ENCODE measurements around the gene EEF2K.
"Not testable (repeated sequence)": the region's sequence is repeated elsewhere in the genome, so short reads cannot be mapped to it uniquely, and the experiment has no call there.

The EEF2K gene

DNA sequence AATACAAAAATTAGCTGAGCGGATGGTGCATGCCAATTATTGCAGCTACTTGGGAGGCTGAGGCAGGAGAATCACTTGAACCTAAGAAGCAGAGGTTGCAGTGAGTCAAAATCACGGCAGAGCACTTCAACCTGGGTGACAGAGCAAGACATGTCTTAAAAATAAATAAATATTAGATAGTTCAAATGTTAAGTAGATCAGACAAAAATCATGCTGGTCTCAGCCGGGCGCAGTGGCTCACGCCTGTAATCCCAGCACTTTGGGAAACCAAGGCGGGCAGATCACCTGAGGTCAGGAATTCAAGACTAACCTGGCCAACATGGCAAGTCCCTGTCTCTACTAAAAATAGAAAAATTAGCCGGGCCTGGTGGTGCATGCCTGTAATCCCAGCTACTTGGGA is 95.3 kb downstream of the EEF2K start:
- POLR2A ChIA-PET = not testable (repeated sequence)
- CTCF ChIA-PET = interaction anchor here (1.2 to 1.9 kb wide), 7 partner anchors 7 to 300 kb away, joined by 3 to 5 read pairs (median 4); no protein-coding TSS in a partner anchor

DNA sequence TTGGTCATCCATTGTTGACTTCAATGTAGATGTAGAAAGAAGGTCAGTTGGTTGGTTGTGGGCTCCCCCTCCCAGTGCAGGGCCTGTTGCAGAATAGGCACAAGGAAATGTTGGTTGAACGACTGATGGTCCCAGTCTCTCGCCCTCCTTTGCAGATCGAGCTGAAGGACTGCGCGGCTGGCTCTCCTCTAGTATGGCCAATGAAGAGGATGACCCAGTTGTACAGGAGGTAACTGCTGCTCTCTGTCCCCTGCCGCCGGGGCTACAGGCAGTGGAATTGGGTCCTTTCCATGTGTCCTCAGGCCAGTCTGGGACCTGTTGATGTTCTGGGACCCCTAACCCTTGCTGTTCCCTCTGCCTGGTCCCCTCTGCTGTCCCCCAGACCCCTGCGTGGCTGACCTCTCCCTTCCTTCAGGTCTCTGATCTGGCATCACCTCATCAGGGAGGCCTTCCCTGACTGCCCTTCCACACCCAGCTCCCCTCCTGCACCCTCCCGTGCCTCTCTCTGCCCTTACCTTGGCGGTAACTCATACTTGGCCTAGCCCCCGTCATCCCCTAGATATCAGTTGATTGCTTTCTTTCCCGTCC is 96.8 kb downstream of the EEF2K start:
- ChIA-PET CTCF (no interaction called here), POLR2A (no interaction called here)
- DNase-seq = no peak
- peaks cover 0 to 17% (median 7%) of the 10 kb centered on the region in 4 experiments for H3K4me1 ChIP-seq (ENCODE audit: control extremely low read depth in 1 of 4, control insufficient read depth in 4 of 4, insufficient read depth in 4 of 4, low read length in 3 of 4)
- WGBS (ENCODE audit: insufficient coverage) = 99% methylated on average over 10 of the region's 12 CpGs
- H3K27ac ChIP-seq (ENCODE audit: insufficient read depth in 1 of 2, low read depth in 1 of 2, low read length in 2 of 2, poor library complexity in 1 of 2, severe bottlenecking in 2 of 2) = no peak overlapping the region
- H3K4me3 ChIP-seq (ENCODE audit: control insufficient read depth in 1 of 7, extremely low read depth in 1 of 7, insufficient read depth in 4 of 7, low read depth in 2 of 7, low read length in 6 of 7) = no peak overlapping the region
- no peaks in the 10 kb centered on the region for H3K9me3 ChIP-seq (ENCODE audit: control extremely low read depth in 1 of 5, control insufficient read depth in 4 of 5, insufficient read depth in 2 of 5, low read depth in 1 of 5, low read length in 4 of 5)
- no peaks in the 10 kb centered on the region for H3K27me3 ChIP-seq (replicated peaks in 2 of 5; ENCODE audit: control insufficient read depth in 4 of 5, insufficient read depth in 5 of 5, low read length in 4 of 5)
- H3K36me3 ChIP-seq (ENCODE audit: control insufficient read depth in 4 of 4, insufficient read depth in 4 of 4, low read length in 3 of 4) = peaks cover 13 to 69% (median 49%) of the 10 kb centered on the region in 4 experiments

More for the DNA sequence above, 95.3 kb downstream of the EEF2K start:
- 98% methylated on average over 6 of the region's 7 CpGs for WGBS (ENCODE audit: insufficient coverage)
- H3K9me3 ChIP-seq (ENCODE audit: control extremely low read depth in 1 of 5, control insufficient read depth in 4 of 5, insufficient read depth in 2 of 5, low read depth in 1 of 5, low read length in 4 of 5); DNase-seq; H3K27me3 ChIP-seq (replicated peaks in 2 of 5; ENCODE audit: control insufficient read depth in 4 of 5, insufficient read depth in 5 of 5, low read length in 4 of 5); H3K4me3 ChIP-seq (ENCODE audit: control insufficient read depth in 1 of 7, extremely low read depth in 1 of 7, insufficient read depth in 4 of 7, low read depth in 2 of 7, low read length in 6 of 7); H3K27ac ChIP-seq (ENCODE audit: insufficient read depth in 1 of 2, low read depth in 1 of 2, low read length in 2 of 2, poor library complexity in 1 of 2, severe bottlenecking in 2 of 2): not testable (repeated sequence)
- H3K4me1 ChIP-seq (ENCODE audit: control extremely low read depth in 1 of 4, control insufficient read depth in 4 of 4, insufficient read depth in 4 of 4, low read length in 3 of 4) = peaks cover 0 to 20% (median 12%) of the 10 kb centered on the region in 4 experiments
- H3K36me3 ChIP-seq (ENCODE audit: control insufficient read depth in 4 of 4, insufficient read depth in 4 of 4, low read length in 3 of 4) = peaks cover 7 to 55% (median 37%) of the 10 kb centered on the region in 4 experiments

DNA sequence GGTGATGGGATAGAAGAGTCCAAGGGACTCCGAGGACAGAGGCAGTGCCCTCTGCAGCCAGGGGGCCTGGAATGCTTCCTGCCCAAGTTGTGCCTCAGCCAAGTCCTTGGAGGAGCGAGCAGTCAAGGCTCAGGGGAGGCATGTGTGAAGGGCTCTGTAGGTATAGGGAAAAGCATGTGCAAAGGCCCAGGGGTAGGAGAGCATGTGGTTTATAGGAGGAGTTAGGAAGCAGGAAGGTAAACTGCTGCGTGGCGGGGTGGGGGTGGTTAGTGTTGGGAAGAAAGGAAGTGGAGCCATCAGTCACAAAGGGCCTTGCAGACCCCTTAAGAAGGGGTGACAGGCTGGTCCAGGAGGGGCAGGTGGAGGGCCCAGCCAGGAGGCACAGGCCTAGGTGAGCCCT is 98.3 kb downstream of the EEF2K start:
- CTCF ChIA-PET = interaction anchor here (0.5 to 2.1 kb wide), 2 partner anchors 16 to 108 kb away, joined by 4 to 6 read pairs; no protein-coding TSS in a partner anchor
- no peaks in the 10 kb centered on the region for H3K9me3 ChIP-seq (ENCODE audit: control extremely low read depth in 1 of 5, control insufficient read depth in 4 of 5, insufficient read depth in 2 of 5, low read depth in 1 of 5, low read length in 4 of 5)
- POLR2A ChIA-PET = no interaction called here
- H3K4me1 ChIP-seq (ENCODE audit: control extremely low read depth in 1 of 4, control insufficient read depth in 4 of 4, insufficient read depth in 4 of 4, low read length in 3 of 4) = peaks cover 0 to 4% (median 3%) of the 10 kb centered on the region in 4 experiments
- no peak overlapping the region for H3K27ac ChIP-seq (ENCODE audit: insufficient read depth in 1 of 2, low read depth in 1 of 2, low read length in 2 of 2, poor library complexity in 1 of 2, severe bottlenecking in 2 of 2)
- peaks cover 13 to 80% (median 62%) of the 10 kb centered on the region in 4 experiments for H3K36me3 ChIP-seq (ENCODE audit: control insufficient read depth in 4 of 4, insufficient read depth in 4 of 4, low read length in 3 of 4)
- no peaks in the 10 kb centered on the region for H3K27me3 ChIP-seq (replicated peaks in 2 of 5; ENCODE audit: control insufficient read depth in 4 of 5, insufficient read depth in 5 of 5, low read length in 4 of 5)
- no peak for DNase-seq
- WGBS (ENCODE audit: insufficient coverage) = 98% methylated on average over 4 of the region's 4 CpGs
- no peak overlapping the region for H3K4me3 ChIP-seq (ENCODE audit: control insufficient read depth in 1 of 7, extremely low read depth in 1 of 7, insufficient read depth in 4 of 7, low read depth in 2 of 7, low read length in 6 of 7)

DNA sequence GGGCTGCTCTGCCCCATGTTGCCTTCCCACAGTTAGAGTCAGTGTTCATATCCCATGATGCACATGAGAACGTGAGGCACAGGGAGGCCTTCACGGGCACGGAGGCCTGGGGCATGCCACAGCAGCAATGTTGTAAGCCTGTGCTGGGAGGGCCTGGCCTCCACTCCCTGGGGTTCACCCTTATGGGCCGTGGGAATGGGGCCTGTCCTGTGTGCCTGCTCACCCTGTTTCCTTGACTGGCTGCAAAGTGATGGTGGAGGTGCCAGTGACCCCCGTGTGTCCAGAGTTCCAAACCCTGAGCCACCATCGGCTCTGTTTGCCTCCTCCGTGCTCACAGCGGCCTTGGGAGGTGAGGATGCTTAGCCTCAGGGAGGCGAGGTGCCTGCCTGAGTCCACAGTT is 100.7 kb downstream of the EEF2K start:
- POLR2A ChIA-PET = no interaction called here
- Histone ChIP-seq H3K4me3 (ENCODE audit: control insufficient read depth in 1 of 7, extremely low read depth in 1 of 7, insufficient read depth in 4 of 7, low read depth in 2 of 7, low read length in 6 of 7) (no peak overlapping the region), H3K9me3 (ENCODE audit: control extremely low read depth in 1 of 5, control insufficient read depth in 4 of 5, insufficient read depth in 2 of 5, low read depth in 1 of 5, low read length in 4 of 5) (no peaks in the 10 kb centered on the region), H3K27ac (ENCODE audit: insufficient read depth in 1 of 2, low read depth in 1 of 2, low read length in 2 of 2, poor library complexity in 1 of 2, severe bottlenecking in 2 of 2) (no peak overlapping the region), H3K4me1 (ENCODE audit: control extremely low read depth in 1 of 4, control insufficient read depth in 4 of 4, insufficient read depth in 4 of 4, low read length in 3 of 4) (no peaks in the 10 kb centered on the region), H3K36me3 (ENCODE audit: control insufficient read depth in 4 of 4, insufficient read depth in 4 of 4, low read length in 3 of 4) (peaks cover 18 to 90% (median 69%) of the 10 kb centered on the region in 4 experiments), H3K27me3 (replicated peaks in 2 of 5; ENCODE audit: control insufficient read depth in 4 of 5, insufficient read depth in 5 of 5, low read length in 4 of 5) (no peaks in the 10 kb centered on the region)
- CTCF ChIA-PET = interaction anchor here (0.9 to 1.0 kb wide), 2 partner anchors 11 to 305 kb away, joined by 3 to 4 read pairs; no protein-coding TSS in a partner anchor
- no peak for DNase-seq
- WGBS (ENCODE audit: insufficient coverage) = 98% methylated on average over 9 of the region's 9 CpGs

- no peak for DNase-seq
- no peaks in the 10 kb centered on the region for H3K9me3 ChIP-seq (ENCODE audit: control extremely low read depth in 1 of 5, control insufficient read depth in 4 of 5, insufficient read depth in 2 of 5, low read depth in 1 of 5, low read length in 4 of 5)
- 97% methylated on average over 6 of the region's 10 CpGs for WGBS (ENCODE audit: insufficient coverage)
- CTCF ChIA-PET = interaction anchor here (1.1 to 1.9 kb wide), 4 partner anchors 9 to 230 kb away, joined by 3 to 6 read pairs (median 4); partner anchors contain the start of gene POLR3E
- no peaks in the 10 kb centered on the region for H3K27me3 ChIP-seq (replicated peaks in 2 of 5; ENCODE audit: control insufficient read depth in 4 of 5, insufficient read depth in 5 of 5, low read length in 4 of 5)
- no peak overlapping the region for H3K27ac ChIP-seq (ENCODE audit: insufficient read depth in 1 of 2, low read depth in 1 of 2, low read length in 2 of 2, poor library complexity in 1 of 2, severe bottlenecking in 2 of 2)
- POLR2A ChIA-PET = interaction anchor here (0.6 kb wide), 1 partner anchor 1078 kb away, joined by 3 read pairs; no protein-coding TSS in a partner anchor
- H3K4me1 ChIP-seq (ENCODE audit: control extremely low read depth in 1 of 4, control insufficient read depth in 4 of 4, insufficient read depth in 4 of 4, low read length in 3 of 4) = no peaks in the 10 kb centered on the region
- no peak overlapping the region for H3K4me3 ChIP-seq (ENCODE audit: control insufficient read depth in 1 of 7, extremely low read depth in 1 of 7, insufficient read depth in 4 of 7, low read depth in 2 of 7, low read length in 6 of 7)
- peaks cover 20 to 89% (median 66%) of the 10 kb centered on the region in 4 experiments for H3K36me3 ChIP-seq (ENCODE audit: control insufficient read depth in 4 of 4, insufficient read depth in 4 of 4, low read length in 3 of 4)
Observed at GRCh38 chr16:22307838-22308237, 101.8 kb downstream of the EEF2K start.

GRCh38 chr16:22308824-22309520 is 102.9 kb downstream of the EEF2K start:
- H3K36me3 ChIP-seq (ENCODE audit: control insufficient read depth in 4 of 4, insufficient read depth in 4 of 4, low read length in 3 of 4) = peaks cover 20 to 90% (median 68%) of the 10 kb centered on the region in 4 experiments
- DNase-seq = no peak
- H3K4me1 ChIP-seq (ENCODE audit: control extremely low read depth in 1 of 4, control insufficient read depth in 4 of 4, insufficient read depth in 4 of 4, low read length in 3 of 4) = no peaks in the 10 kb centered on the region
- H3K9me3 ChIP-seq (ENCODE audit: control extremely low read depth in 1 of 5, control insufficient read depth in 4 of 5, insufficient read depth in 2 of 5, low read depth in 1 of 5, low read length in 4 of 5) = no peaks in the 10 kb centered on the region
- H3K27ac ChIP-seq (ENCODE audit: insufficient read depth in 1 of 2, low read depth in 1 of 2, low read length in 2 of 2, poor library complexity in 1 of 2, severe bottlenecking in 2 of 2) = no peak overlapping the region
- H3K4me3 ChIP-seq (ENCODE audit: control insufficient read depth in 1 of 7, extremely low read depth in 1 of 7, insufficient read depth in 4 of 7, low read depth in 2 of 7, low read length in 6 of 7) = no peak overlapping the region
- ChIA-PET POLR2A (interaction anchor here (0.5 kb wide), 1 partner anchor 66 kb away, joined by 3 read pairs; no protein-coding TSS in a partner anchor), CTCF (interaction anchor here (0.8 to 1.9 kb wide), 6 partner anchors 8 to 13 kb away, joined by 3 to 6 read pairs (median 4); partner anchors contain the start of gene POLR3E)
- H3K27me3 ChIP-seq (replicated peaks in 2 of 5; ENCODE audit: control insufficient read depth in 4 of 5, insufficient read depth in 5 of 5, low read length in 4 of 5) = no peaks in the 10 kb centered on the region
- WGBS (ENCODE audit: insufficient coverage) = 98% methylated on average over 14 of the region's 24 CpGs

GRCh38 chr16:22311520-22311919 is 105.4 kb downstream of the EEF2K start:
- ChIA-PET POLR2A (no interaction called here), CTCF (interaction anchor here (0.7 to 1.1 kb wide), 2 partner anchors 11 to 119 kb away, joined by 3 read pairs; no protein-coding TSS in a partner anchor)
- Histone ChIP-seq H3K36me3 (ENCODE audit: control insufficient read depth in 4 of 4, insufficient read depth in 4 of 4, low read length in 3 of 4) (peaks cover 17 to 87% (median 65%) of the 10 kb centered on the region in 4 experiments), H3K9me3 (ENCODE audit: control extremely low read depth in 1 of 5, control insufficient read depth in 4 of 5, insufficient read depth in 2 of 5, low read depth in 1 of 5, low read length in 4 of 5) (no peaks in the 10 kb centered on the region), H3K27me3 (replicated peaks in 2 of 5; ENCODE audit: control insufficient read depth in 4 of 5, insufficient read depth in 5 of 5, low read length in 4 of 5) (no peaks in the 10 kb centered on the region), H3K27ac (ENCODE audit: insufficient read depth in 1 of 2, low read depth in 1 of 2, low read length in 2 of 2, poor library complexity in 1 of 2, severe bottlenecking in 2 of 2) (no peak overlapping the region), H3K4me3 (ENCODE audit: control insufficient read depth in 1 of 7, extremely low read depth in 1 of 7, insufficient read depth in 4 of 7, low read depth in 2 of 7, low read length in 6 of 7) (no peak overlapping the region), H3K4me1 (ENCODE audit: control extremely low read depth in 1 of 4, control insufficient read depth in 4 of 4, insufficient read depth in 4 of 4, low read length in 3 of 4) (no peaks in the 10 kb centered on the region)
- 98% methylated on average over 4 of the region's 4 CpGs for WGBS (ENCODE audit: insufficient coverage)
- DNase-seq = no peak
